ENCODE results near the gene FUS. TPM values are rescaled to one million over a fixed set of nuclear protein-coding genes. Genes with fewer than 3 reads are reported as not detected.

FUS gene
- total RNA-seq, 2 experiments from 2014 or later = 104 to 953 TPM

DNA sequence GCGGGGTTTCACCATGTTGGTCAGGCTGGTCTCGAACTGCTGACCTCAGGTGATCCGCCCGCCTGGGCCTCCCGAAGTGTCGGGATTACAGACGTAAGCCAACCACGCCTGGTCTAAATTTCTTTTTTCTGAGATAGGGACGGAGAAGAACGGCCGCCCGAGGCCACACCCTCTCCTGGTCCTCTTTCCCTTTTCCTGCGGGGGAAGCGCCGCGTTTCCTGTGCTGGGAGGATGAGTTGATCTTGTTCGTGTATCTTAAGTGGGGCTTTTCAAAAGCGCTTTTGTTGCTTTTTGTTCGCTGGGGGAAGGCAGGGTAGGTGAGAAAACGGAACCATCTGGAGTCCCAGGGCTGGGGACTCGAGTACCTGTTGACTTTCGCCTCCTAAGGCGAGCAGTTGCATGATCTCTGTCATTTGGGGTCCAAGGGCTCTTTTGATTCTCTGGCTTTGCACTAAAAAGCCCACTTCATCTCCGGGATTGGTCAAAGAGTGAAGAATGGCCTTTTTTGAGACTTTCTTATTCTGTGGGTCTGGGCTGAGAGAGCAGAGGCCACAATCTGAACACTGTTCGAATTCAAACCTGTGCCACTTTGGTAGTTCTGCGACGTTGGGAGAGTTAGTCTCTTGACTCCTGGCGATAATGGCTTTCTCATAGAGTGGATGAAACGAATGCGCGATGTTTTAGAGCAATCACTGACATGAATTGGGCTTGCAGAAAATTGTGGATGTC is 1.3 kb downstream of the FUS start:
- CTCF ChIA-PET (ENCODE audit: unreplicated experiment) = no interaction called here
- Histone ChIP-seq H3K4me1 (ENCODE audit: insufficient read depth, low read length, poor library complexity, severe bottlenecking) (peaks cover 44% of the 10 kb centered on the region), H3K4me3 (ENCODE audit: low read depth, low read length, poor library complexity, severe bottlenecking) (peak overlapping the region; percentile 90), H3K9me2 (ENCODE audit: insufficient read depth, low read length) (no peaks in the 10 kb centered on the region), H3K4me2 (ENCODE audit: low read length) (peak overlapping the region; percentile 80), H3K79me2 (ENCODE audit: insufficient read depth, low read depth, low read length) (peaks cover 74% of the 10 kb centered on the region), H3K36me3 (ENCODE audit: insufficient read depth, low read length) (peaks cover 62% of the 10 kb centered on the region), H3K27ac (ENCODE audit: low read depth, low read length, poor library complexity, severe bottlenecking) (peak overlapping the region; percentile 81), H3K9me3 (ENCODE audit: low read length) (no peaks in the 10 kb centered on the region), H4K20me1 (ENCODE audit: insufficient read depth, low read length) (peaks cover 48% of the 10 kb centered on the region), H2AFZ (ENCODE audit: low read length) (no peak overlapping the region)
- intact Hi-C loops (cut with micrococcal nuclease; ENCODE audit: unreplicated experiment) = no loop called here
- TF ChIP-seq, protein P1, sequence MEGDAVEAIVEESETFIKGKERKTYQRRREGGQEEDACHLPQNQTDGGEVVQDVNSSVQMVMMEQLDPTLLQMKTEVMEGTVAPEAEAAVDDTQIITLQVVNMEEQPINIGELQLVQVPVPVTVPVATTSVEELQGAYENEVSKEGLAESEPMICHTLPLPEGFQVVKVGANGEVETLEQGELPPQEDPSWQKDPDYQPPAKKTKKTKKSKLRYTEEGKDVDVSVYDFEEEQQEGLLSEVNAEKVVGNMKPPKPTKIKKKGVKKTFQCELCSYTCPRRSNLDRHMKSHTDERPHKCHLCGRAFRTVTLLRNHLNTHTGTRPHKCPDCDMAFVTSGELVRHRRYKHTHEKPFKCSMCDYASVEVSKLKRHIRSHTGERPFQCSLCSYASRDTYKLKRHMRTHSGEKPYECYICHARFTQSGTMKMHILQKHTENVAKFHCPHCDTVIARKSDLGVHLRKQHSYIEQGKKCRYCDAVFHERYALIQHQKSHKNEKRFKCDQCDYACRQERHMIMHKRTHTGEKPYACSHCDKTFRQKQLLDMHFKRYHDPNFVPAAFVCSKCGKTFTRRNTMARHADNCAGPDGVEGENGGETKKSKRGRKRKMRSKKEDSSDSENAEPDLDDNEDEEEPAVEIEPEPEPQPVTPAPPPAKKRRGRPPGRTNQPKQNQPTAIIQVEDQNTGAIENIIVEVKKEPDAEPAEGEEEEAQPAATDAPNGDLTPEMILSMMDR (conservative IDR thresholded peaks at IDR 0.05; ENCODE audit: low read length) = no peak
- TF ChIP-seq EZH2phosphoT487 (IDR thresholded peaks at IDR 0.05; ENCODE audit: borderline replicate concordance, low read depth, low read length) = no peak
- BruUV-seq (replicated peaks) = TSS peak; percentile 64
- POLR2A ChIA-PET = interaction anchor here (0.9 to 1.5 kb wide), 3 partner anchors 21 to 112 kb away, joined by 3 to 10 read pairs (median 4); partner anchors contain the start of gene PYCARD
- peak; percentile 48 for DNase-seq (ENCODE audit: low spot score)

DNA sequence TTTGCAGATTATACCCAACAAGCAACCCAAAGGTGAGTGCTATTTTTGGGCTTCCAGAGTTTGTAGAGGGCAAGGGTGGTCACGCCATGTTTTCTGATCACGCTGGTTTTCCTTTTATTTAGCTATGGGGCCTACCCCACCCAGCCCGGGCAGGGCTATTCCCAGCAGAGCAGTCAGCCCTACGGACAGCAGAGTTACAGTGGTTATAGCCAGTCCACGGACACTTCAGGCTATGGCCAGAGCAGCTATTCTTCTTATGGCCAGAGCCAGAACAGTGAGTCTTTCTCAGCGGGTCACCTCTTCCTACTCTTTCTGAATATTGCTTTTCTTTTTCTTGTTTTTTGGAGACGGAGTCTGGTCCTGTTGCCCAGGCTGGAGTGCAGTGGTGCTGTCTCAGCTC is 2.5 kb downstream of the FUS start:
- DNase-seq (ENCODE audit: low spot score) = no peak
- peak overlapping the region; percentile 80 for H3K4me2 ChIP-seq (ENCODE audit: low read length)
- peaks cover 57% of the 10 kb centered on the region for H4K20me1 ChIP-seq (ENCODE audit: insufficient read depth, low read length)
- peaks cover 74% of the 10 kb centered on the region for H3K36me3 ChIP-seq (ENCODE audit: insufficient read depth, low read length)
- no peaks in the 10 kb centered on the region for H3K9me2 ChIP-seq (ENCODE audit: insufficient read depth, low read length)
- H2AFZ ChIP-seq (ENCODE audit: low read length) = no peak overlapping the region
- no TSS peak for BruUV-seq (replicated peaks)
- H3K27ac ChIP-seq (ENCODE audit: low read depth, low read length, poor library complexity, severe bottlenecking) = no peak overlapping the region
- no peaks in the 10 kb centered on the region for H3K9me3 ChIP-seq (ENCODE audit: low read length)
- peak overlapping the region; percentile 90 for H3K4me3 ChIP-seq (ENCODE audit: low read depth, low read length, poor library complexity, severe bottlenecking)
- ChIA-PET CTCF (ENCODE audit: unreplicated experiment) (no interaction called here), POLR2A (interaction anchor here (2.0 kb wide), 1 partner anchor 65 kb away, joined by 4 read pairs; the partner anchor contains the start of gene KAT8)
- peaks cover 34% of the 10 kb centered on the region for H3K4me1 ChIP-seq (ENCODE audit: insufficient read depth, low read length, poor library complexity, severe bottlenecking)
- peaks cover 85% of the 10 kb centered on the region for H3K79me2 ChIP-seq (ENCODE audit: insufficient read depth, low read depth, low read length)
- no peak for TF ChIP-seq EZH2phosphoT487 (IDR thresholded peaks at IDR 0.05; ENCODE audit: borderline replicate concordance, low read depth, low read length)
- TF ChIP-seq, protein P1 (conservative IDR thresholded peaks at IDR 0.05; ENCODE audit: low read length) = no peak
- intact Hi-C loops (cut with micrococcal nuclease; ENCODE audit: unreplicated experiment) = no loop called here
